ENCODE measurements around the gene GK.
A peak's percentile ranks its signal among the peaks of the same experiment; 100 is the strongest.

Gene GK

DNA sequence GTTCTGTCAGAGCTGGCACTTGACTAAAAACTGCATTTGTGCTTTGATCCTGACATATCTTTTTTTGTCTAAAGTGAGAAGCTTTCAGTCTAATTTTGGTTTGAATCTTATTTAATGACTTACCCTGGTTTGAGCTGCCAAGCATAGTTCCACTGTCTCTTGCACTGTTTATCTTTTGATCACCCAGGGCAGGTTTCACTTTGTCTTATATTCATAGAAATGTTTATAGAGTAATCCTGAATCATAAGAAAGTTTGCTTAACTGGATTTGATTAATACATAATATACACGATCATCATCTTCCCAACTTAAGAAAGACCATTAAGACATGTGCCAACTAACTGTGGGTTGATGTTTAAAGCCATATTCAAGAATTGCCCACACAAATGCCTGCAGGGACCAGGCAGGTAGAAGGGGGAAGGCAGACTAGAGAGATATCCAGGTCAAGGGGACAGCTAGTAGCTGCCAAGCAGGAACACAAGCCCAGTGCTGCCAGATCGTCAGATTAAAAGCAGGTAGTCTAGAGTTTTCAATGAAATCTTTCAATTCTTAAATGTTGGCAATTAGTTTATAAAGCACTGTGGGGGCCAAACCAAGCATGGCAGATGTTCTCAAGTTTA lies 1.9 kb downstream of the GK start:
- no peak for DNase-seq

DNA sequence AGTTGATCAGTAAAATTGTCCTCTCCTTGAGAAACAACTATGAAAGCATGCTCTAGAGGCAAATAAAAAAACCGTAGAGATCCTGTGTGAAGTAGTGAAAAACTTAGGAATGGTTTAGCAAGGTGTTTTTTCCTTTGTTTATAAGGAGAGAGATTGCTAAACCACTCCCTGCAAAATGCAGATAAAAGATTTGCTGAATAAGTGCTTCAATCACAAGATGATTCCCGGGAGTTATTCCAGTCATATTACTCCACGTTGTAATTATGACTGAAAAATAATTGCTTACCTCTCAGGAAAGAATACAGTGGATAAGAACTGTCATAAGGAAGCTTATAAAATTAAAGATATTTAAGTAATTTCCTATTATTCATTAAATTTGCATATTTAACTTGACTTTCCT lies 2.8 kb downstream of the GK start:
- no peak for DNase-seq

DNA sequence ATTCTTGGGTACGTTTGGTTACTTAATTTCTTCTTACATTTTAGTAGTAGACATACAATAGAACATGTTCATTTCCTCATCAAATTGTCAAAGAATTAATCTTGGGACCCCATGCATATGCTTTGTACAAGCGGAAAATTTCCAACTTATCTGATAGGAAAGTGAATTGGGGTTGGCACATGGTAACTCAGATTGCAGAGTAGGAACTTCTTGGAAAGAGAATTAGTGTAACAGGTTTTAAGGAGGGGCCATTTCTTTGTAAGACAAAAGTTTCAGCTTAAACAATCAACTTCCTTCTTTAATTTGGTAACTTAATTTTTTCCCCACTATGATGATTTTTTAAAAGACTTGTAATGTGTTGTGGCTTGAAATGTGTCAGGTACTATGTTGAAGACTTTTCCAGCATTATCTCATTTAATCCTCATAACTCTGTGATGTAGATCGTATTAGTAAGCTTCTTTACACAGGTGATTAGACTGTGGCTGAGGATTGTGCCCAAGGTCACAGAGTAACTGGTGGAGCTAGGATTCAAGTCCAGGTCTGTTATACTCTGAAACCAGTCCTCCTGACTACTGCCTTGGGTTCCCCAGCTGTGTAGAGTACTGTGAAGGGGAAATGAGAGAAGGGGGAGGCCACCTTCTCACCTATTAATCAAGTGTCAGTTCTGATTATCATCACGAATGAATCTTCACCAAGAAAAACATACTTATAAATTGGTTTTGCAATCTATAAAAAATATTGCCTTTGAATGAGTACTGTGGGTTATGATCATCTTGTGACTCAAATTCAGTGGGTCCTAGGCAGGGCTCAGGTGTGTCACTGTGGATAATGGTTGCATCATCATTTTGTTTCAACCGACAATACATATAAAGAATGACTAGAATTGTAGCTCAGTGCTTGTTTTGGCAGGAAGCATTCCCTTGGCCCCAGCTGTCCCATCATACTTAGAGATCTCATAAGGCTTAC lies 4.3 kb downstream of the GK start:
- DNase-seq = no peak

DNA sequence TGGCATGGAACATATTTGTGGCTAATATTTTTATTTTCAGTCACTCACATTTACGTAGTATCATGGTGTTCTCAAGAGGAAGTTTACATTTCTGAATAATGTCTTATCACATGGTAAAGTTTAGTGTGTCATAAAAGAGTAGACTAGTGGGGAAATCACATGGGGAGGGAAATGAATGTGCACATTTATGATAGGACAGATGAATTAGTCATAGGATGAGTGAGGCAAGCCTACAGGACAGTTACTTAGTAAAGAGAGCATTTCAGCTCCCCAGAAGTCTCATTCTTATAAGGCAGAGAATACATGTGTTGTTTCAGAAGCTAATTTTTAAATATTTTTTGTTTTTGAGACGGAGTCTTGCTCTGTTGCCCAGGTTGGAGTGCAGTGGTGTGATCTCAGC lies 6.2 kb downstream of the GK start:
- peak in 1 of 2 donors; percentile 85 for DNase-seq

DNA sequence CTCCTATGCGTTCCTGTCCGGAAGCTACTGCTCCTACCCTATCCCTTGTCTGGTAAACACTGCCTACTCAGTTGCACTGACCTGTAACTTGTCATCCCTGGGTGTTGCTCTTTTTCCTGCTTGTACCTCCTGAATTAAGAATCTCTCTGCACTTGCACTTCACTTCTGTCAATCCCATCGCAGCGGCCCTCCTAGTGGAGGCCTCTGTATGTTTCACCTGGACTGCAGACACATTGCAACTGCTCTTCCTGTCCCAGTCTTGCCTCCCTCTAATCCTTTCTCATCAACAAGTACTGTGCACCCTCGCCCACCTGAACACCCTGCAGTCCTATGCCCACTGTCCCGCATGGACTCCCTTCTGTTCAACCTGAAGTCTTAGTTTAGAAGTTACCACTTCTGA lies 8.0 kb downstream of the GK start:
- DNase-seq = no peak

DNA sequence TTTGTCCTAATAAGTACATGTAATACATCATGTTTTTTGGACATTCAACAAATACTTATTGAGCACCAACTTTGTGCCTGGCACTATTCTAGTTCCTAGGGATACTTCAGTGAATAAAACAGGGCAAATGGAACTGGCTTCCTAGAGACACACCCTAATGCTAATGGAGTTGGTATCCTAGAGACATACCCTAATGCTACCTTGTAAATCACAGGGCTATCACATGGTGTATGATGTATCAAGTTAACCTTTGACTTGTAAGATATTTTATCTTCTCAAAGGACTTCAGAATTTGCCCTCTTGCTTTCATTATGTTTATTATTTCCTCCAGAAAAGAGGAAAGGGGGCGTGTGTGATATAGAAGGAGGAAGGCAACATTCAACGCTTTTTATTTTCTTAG lies 10.1 kb downstream of the GK start:
- DNase-seq = no peak

DNA sequence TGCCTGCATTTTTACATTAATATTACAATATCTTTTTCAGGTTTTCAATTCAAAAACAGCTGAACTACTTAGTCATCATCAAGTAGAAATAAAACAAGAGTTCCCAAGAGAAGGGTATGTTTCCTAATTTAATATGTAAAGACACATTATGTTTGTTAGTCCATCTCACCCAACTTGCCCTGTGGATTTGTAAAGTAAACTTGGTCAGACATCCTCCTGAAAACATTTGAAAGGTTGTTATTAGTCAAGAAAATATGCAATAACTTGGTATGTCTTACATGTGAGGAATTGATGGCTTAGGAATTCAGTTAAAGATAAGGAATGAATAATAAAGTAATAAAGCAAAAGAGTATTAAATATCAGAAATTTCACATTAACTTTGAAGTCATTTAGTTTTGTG lies 12.2 kb downstream of the GK start:
- DNase-seq = no peak

DNA sequence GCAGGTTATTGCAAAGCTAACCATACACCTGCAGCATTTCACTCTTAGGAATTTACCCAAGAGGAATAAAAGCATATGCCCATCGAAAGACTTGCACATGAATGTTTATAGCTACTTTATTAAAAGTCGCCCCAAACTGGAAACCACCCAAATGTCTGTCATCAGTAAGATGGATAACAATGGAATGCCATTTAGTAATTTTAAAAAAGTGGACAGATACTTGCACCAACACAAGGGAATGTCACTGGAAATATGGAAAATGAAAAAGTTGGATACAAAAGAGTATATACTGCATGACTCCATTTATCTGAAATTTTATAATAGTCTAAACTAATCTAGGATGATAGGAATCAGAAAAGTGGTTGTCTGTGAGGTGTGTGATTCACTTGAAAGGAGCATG lies 12.9 kb downstream of the GK start:
- DNase-seq = no peak

DNA sequence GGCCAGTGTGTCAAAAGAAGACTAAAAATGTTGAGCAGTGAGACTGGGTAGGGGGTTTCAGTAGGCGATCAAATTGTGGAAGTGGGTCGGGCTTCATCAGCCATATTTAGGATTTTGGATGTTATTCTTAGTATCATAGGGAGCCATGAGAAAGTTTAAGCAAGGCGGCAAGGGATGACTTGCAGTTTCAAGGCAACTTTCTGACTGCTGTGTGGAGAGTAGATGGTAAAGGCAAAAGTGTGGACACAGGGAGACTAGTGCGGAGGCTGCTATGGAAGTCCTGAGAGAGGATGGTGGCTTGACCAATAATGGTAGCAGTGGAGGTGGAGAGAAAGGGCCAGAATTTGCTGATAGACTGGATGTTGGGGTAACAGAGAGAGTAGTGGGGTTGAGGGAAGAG lies 15.4 kb downstream of the GK start:
- DNase-seq = no peak

DNA sequence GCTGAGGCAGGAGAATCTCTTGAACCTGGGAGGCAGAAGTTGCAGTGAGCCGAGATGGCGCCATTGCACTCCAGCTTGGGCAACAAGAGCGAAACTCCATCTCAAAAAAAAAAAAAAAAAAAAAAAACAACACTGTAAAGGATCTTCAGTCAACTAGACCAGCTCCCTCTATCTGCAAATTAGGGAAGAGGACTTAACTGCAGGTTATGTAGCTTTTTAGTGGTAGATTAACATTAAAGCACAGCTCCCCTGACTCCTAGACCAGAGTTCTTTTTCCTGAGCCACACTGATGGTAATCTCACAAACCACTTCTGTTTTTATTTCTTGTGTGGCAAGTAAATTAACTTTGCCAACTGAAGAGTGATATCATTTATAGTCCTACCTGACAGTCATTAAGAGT lies 18.0 kb downstream of the GK start:
- peak in 1 of 2 donors; percentile 50 for DNase-seq

DNA sequence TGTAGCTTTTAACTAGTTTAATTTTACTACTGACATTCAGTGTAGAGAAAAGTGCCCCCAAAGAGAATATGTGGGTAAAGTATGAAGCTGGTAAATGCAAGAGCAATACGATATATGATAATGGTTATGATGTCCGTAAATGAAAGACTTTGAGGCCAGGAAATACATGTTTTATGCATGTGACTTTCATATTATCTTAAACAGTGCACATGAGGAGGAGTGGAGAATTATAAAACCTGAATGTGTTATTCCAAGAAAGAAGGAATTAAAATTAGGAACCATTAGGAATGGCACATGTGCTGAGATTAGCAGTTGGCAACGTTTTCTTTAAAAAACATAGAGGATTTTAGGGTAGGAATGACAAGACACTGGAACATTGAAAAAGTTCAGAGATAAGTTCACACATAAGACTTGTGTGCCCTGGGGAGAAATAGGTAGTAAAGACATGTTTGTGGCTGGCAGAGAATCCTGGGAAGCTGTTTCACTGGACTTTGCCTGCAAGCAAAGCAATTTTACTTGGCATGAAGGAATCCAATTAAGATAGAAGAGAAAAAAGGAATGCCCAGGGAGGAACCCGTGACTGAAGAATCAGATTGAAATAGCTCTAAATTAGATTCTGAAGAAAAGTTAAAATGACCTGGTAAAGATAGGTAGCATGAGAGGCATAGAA lies 20.0 kb downstream of the GK start:
- no peak for DNase-seq

DNA sequence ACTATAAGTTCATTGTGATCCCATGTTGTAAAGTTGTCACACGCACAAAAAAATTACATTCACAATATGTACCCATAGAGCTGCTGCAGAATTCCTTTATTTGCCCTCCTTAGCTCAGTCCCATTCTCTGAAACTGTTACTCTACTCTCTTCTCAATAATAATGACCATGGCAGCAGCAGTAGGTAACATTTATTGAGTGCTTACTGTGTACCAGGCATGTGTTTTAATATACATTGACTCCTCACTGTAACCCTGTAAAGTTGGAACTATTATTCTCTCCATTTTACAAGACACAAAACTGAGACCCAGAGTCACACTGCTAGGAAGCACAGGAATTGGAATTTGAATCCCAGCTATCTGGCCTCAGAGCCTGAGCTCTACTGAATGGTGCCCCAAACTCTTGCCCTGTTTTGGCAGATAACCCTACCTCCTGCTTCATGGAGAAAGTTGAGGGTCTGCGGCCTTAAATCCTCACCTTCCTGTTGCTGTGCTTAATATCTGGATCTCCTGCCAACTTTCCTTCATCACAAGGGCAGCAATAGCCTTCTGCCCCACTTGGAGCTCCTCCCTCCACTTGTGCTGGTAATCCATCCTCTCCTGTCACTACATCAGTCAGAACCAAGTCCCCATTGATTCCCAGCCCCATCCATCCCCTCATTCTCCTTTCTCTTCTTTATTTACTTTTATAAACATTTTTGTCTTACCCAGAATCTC lies 20.8 kb downstream of the GK start:
- no peak for DNase-seq

DNA sequence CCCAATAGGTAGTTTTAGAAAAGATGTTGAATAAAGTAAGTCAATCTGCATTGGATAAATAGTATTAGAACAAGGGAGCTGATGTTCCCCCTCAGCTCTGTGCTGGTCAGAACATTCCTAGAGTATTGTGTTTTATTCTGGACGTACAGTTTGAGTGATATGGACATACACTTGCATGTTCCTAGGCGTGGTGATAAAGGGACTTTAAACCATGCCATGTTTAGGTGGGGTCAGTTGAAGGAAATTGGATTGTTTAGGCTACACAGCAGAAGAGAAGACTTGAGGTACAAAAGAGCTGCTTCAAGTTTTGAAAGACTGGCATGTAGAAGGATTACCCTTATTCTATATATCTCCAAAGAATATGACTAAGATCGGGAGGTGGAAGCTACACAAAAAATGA lies 21.6 kb downstream of the GK start:
- DNase-seq = no peak

DNA sequence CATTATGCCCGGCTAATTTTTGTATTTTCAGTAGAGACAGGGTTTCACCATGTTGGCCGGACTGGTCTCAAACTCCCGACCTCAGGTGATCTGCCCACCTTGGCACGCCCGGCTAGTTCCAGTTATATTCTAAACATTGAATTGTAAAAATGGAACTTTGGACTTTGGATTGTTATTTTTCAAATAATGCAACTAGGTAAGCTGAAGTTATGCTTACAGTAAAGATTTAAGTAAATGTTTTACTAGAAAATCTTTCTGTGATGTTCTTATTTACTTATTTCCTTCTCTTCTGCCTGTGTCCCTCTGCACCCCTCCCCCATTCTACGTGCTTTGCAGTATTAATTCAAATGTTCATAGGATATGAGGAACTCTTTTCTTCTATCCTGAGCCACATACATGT lies 26.1 kb downstream of the GK start:
- no peak for DNase-seq

DNA sequence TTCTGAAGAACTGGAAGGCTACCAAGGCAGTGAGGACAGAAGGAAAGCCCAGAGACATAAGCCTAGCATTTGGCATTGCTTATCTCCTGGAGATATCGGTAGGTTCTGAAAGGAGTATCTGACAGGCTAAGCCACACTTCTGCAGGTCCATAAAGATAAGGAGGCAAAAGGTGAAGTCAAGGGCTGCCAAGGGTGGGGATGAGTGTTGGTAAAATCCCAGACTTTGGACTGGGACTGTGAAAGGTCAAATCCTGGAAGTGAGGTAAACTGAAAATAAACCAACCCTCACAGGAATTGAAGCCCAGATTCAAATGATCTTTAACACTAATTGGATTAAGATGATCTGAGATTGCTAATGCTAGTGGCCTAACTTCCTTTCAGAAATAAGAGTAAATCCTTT lies 27.4 kb downstream of the GK start:
- DNase-seq = no peak

DNA sequence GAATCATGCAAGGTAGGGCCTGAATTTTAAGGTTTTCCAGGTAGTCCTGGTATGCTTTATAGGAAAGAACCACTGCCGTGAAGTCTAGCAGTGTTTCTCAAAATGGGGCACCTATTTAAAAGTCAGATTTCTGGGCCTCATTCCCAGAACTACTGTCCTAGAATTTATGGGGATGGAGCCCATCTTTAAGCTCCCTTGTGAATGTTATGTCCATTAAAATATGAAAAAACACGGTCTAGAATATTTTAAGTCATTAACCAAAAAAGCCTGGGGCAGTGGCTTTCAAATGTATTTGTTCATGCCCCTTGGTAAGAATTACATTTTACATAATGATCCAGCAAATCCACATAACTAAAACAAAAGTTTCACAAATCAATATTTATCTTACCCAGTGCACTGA lies 35.4 kb downstream of the GK start:
- DNase-seq = no peak

DNA sequence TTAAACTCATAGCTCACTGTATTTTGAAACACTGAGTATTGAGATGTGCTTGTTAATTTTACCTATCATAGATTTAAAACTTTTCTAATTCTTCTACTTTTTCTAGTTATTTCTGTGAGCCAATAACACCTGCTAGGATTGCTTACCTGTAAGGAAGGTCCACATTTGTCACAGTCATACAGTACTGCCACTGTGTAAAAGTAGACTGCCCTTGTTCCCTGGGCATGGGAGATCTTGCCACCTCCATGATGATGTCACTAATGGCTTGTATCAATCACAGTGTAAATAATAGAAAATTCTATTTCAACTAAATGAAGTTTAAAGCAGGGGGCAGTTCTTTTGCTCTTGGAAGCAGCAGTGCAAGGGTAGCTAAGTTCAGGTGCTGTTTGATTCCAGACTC lies 35.9 kb downstream of the GK start:
- DNase-seq = no peak

DNA sequence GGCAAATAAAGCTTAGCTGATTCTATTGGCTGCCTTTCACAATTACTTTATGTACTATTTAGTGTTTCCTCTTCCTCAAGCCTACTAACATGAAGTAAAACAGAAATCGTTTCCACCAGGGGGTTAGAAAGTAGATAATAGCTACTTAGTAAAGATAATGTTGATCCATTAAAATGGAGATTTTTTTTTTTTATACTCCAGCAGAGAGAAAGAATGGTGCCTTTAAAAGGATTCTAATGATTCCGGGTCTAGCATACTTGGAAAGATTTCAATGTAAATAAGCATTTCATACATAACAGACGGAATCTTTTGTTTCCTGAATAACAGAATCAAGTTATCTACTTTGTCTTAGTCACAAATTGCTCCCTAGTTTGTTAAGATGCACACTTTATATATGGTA lies 37.1 kb downstream of the GK start:
- no peak for DNase-seq

DNA sequence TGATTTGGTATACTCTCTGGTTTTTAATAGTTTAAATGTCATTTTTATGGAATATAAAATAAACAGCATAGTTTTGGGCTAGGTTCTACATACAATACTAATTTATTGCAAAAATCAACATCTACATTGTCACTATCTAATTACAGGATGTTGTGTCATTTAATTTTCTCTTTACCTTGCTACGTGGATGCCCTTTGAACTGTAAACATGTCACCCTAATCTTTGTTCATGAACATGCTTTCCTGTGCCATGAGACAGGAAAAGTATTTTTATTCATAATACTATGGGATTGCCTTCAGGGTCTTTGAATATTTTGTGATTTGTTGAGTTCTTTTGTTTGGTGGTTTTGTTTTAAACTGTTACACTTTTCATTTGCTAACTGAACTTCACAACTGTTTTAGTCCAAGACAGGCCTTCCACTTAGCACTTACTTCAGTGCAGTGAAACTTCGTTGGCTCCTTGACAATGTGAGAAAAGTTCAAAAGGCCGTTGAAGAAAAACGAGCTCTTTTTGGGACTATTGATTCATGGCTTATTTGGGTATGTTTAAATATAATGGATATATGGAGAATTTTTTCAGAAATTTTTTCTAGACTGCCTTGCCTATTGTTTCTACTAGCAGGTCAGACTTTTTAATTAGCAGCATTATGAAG lies 40.9 kb downstream of the GK start:
- DNase-seq = no peak

DNA sequence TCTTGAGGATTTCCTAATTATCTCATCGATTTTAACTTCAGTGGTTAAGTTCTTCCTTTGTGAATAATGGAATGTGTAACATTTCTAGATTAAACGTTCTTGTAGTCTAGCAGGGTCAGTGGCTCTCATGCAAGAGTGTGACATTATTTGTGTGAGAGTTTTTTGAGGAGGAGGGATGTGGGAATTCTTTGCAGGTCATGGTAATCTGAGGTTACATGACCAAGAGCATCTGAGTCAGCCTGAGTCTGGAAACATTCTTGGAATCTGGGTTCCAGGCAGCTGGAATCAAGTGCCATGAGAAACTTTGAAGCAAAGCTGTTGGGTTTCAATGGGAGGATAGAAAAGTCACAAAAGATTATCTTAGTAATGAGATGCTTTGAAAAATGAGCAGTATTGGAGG lies 49.5 kb downstream of the GK start:
- no peak for DNase-seq

DNA sequence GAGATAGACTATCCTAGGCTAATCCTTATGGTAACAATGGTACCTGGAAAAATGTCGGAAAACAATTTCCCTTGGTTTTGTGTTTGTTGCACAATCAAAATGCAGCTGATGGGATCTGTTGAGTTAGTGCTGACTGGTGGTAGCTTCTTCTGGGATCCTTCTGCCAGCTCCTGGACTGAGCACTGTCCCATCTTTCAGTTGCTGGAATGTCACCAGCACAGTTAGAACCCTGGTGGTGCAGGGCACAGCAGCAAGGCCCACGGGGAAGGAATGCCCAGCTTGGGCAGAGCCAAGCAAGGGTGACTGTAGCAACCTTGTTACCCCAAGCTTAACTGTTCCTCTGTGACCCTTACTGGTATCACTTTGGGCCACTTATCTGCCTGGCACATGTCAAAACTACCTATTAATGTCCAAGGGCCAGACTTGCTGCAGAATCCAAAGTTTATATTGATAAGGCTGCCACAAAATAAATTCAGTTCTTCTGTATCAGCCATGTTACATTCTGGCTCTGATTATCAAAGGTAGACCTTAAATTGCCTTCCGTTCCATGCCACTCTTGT lies 53.1 kb downstream of the GK start:
- DNase-seq = no peak

DNA sequence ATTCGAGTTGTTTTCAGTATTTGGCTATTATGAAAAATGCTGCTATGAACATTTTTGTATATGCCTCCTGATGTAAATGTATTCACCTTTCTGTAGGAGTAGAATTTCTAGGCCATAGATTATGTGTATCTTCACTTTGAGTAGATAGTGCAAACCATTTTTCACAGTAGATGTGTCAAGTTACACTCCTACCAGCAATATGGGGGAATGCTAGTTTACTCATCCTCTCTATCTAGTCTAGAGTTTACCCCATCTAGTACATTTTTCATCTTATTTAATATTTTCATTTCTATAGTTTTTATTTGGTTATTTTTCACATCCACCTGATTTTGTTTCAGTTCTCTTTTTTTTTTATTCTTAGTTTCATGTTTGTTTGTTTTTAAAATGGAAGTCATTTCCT lies 59.0 kb downstream of the GK start:
- DNase-seq = no peak
